Neural cell (in vitro differentiated cells): Measurements from ENCODE around the gene DACH1. TPM values are rescaled to one million over a fixed set of nuclear protein-coding genes. Genes with fewer than 3 reads are reported as not detected.

Source experiments
- H2AFZ ChIP-seq: fragments of 200-600, 300-800 bp; sonication (generic), shearing (Covaris generic); 2 replicates; pipeline ENCODE4 v1.6.0; 2014; ENCODE audit warnings: low read depth, mild to moderate bottlenecking, antibody characterized with exemption, low read length, moderate library complexity
- H3F3A ChIP-seq: fragments of 200-600 bp; shearing (Covaris generic); 2 replicates; pipeline ENCODE4 v1.6.1; 2016; ENCODE audit warnings: mild to moderate bottlenecking, moderate library complexity, mixed read lengths, antibody characterized with exemption, low read length; ENCODE audit not compliant: insufficient read depth, poor library complexity, severe bottlenecking
- H3K27ac ChIP-seq: fragments of 200-600, 300-800 bp; sonication (generic), shearing (Covaris generic); 2 replicates; pipeline ENCODE4 v1.5.1; 2014; ENCODE audit warnings: mild to moderate bottlenecking, low read length, moderate library complexity
- H3K27me3 ChIP-seq: fragments of 300-800, 200-600 bp; sonication (generic), shearing (Covaris generic); 2 replicates; pipeline ENCODE4 v1.6.0; 2014; ENCODE audit warnings: mild to moderate bottlenecking, low read depth, low read length, moderate library complexity; ENCODE audit not compliant: insufficient read depth
- H3K36me3 ChIP-seq: fragments of 300-800, 200-600 bp; sonication (generic), shearing (Covaris generic); 2 replicates; pipeline ENCODE4 v1.5.1; 2014; ENCODE audit warnings: mild to moderate bottlenecking, antibody characterized with exemption, low read length, moderate library complexity; ENCODE audit not compliant: insufficient read depth
- H3K4me2 ChIP-seq: fragments of 300-800, 200-600 bp; sonication (generic), shearing (Covaris generic); 2 replicates; pipeline ENCODE4 v1.6.0; 2014; ENCODE audit warnings: mild to moderate bottlenecking, low read length
- H3K4me3 ChIP-seq: fragments of 300-800, 200-600 bp; sonication (generic), shearing (Covaris generic); 2 replicates; pipeline ENCODE4 v1.5.1; 2014; ENCODE audit warnings: mild to moderate bottlenecking, low read length, moderate library complexity
- H3K79me2 ChIP-seq: fragments of 200-600 bp; shearing (Covaris generic); replicated peaks from 2 replicates; pipeline ENCODE4 v1.6.0; 2014; ENCODE audit warnings: mild to moderate bottlenecking, low read length, moderate library complexity; ENCODE audit not compliant: insufficient read depth
- H3K9ac ChIP-seq: fragments of 300-800, 200-600 bp; sonication (generic), shearing (Covaris generic); 2 replicates; pipeline ENCODE4 v1.6.1; 2016; ENCODE audit warnings: mild to moderate bottlenecking, low read length, mixed read lengths
- H3K9me2 ChIP-seq: fragments of 200-600 bp; shearing (Covaris generic); 2 replicates; pipeline ENCODE4 v1.6.1; 2016; ENCODE audit warnings: mild to moderate bottlenecking, low read length, mixed read lengths; ENCODE audit not compliant: insufficient read depth
- H3K9me3 ChIP-seq: fragments of 200-600, 300-800 bp; sonication (generic), shearing (Covaris generic); 2 replicates; pipeline ENCODE4 v1.6.1; 2016; ENCODE audit warnings: mild to moderate bottlenecking, mixed run types, low read length, moderate library complexity, mixed read lengths
- H4K20me1 ChIP-seq: fragments of 200-600 bp; shearing (Covaris generic); 2 replicates; pipeline ENCODE4 v1.6.1; 2016; ENCODE audit warnings: mild to moderate bottlenecking, mixed run types; ENCODE audit not compliant: insufficient read depth
- EP300 ChIP-seq: fragments of 450-650 bp; conservative IDR thresholded peaks from 2 replicates; pipeline ENCODE4 v1.6.1; 2014; ENCODE audit warnings: antibody characterized with exemption, mild to moderate bottlenecking, moderate library complexity; ENCODE audit not compliant: poor library complexity, severe bottlenecking
- EZH2 ChIP-seq: fragments of 200-600, 300-800 bp; shearing (Covaris generic), sonication (generic); IDR thresholded peaks from 2 replicates; pipeline ENCODE4 v1.6.1; 2014; ENCODE audit warnings: antibody characterized with exemption, low read length, borderline replicate concordance, mild to moderate bottlenecking; ENCODE audit not compliant: insufficient read depth, poor library complexity, severe bottlenecking
- MXI1 ChIP-seq: fragments of 450-650 bp; conservative IDR thresholded peaks from 2 replicates; pipeline ENCODE4 v1.6.1; 2014; ENCODE audit warnings: antibody characterized with exemption, mild to moderate bottlenecking; ENCODE audit not compliant: poor library complexity, severe bottlenecking
- POLR2AphosphoS5 ChIP-seq: IDR thresholded peaks from 2 replicates; pipeline ENCODE4 v1.6.1; 2012
- RAD21 ChIP-seq: fragments of 450-650 bp; conservative IDR thresholded peaks from 2 replicates; pipeline ENCODE4 v1.6.1; 2014; ENCODE audit warnings: antibody characterized with exemption, mild to moderate bottlenecking, moderate library complexity
- REST ChIP-seq: IDR thresholded peaks from 2 replicates; pipeline ENCODE4 v1.6.1; 2012; ENCODE audit warnings: borderline replicate concordance
- SMC3 ChIP-seq: fragments of 450-650 bp; conservative IDR thresholded peaks from 2 replicates; pipeline ENCODE4 v1.6.1; 2014; ENCODE audit warnings: antibody characterized with exemption, mild to moderate bottlenecking, moderate library complexity; ENCODE audit not compliant: poor library complexity
- TAF1 ChIP-seq: IDR thresholded peaks from 2 replicates; pipeline ENCODE4 v1.6.1; 2012; ENCODE audit warnings: low read depth
- polyA plus RNA-seq: library from polyadenylated mRNA; depleted of rRNA; stranded (reverse); fragments of >200 nt; gene quantifications from 2 replicates; pipeline ENCODE4 v1.2.3, GENCODE V29; 2014
- TF ChIP-seq, protein P1 (sequence below): fragments of 450-650 bp; IDR thresholded peaks from 2 replicates; pipeline ENCODE4 v1.5.1; 2014; ENCODE audit warnings: antibody characterized with exemption, mild to moderate bottlenecking, moderate library complexity; ENCODE audit not compliant: poor library complexity, severe bottlenecking

The DACH1 gene
- polyA plus RNA-seq, 1 donor from 2014 or later = 20.0 TPM

- Histone ChIP-seq H3K9me2 (no peaks in the 10 kb centered on the region), H3K4me3 (no peak overlapping the region), H3K9ac (no peak overlapping the region), H3K27ac (no peak overlapping the region), H3K4me2 (no peak overlapping the region), H3K36me3 (no peaks in the 10 kb centered on the region), H3K27me3 (no peaks in the 10 kb centered on the region), H3F3A (no peaks in the 10 kb centered on the region), H3K79me2 (no peaks in the 10 kb centered on the region), H2AFZ (no peak overlapping the region), H4K20me1 (no peaks in the 10 kb centered on the region), H3K9me3 (no peaks in the 10 kb centered on the region)
- TF ChIP-seq TAF1 (no peak), MXI1 (no peak), POLR2AphosphoS5 (no peak), RAD21 (no peak), EZH2 (no peak), REST (no peak), SMC3 (no peak)
These were observed 350.0 kb downstream of the DACH1 start for GRCh38 chr13:71517004-71517403.

DNA sequence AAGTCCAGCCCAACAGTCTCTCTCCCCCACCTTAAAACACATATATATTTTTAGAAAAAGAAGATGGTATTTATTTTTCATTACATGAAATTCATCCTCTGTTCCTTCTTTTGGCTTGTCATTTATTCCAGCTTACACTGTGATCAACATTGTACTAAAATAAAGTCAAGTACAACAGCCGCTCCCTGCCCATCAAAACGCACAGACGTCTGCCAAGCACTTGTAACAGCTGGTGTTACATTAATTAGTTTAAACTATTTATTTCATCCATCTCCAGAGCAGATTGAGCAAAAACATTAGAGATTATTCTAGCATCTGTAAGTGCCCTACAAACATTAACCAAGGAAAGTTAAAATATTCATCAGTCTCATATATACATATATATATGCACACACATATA is 350.5 kb downstream of the DACH1 start:
- Histone ChIP-seq H3K79me2 (no peaks in the 10 kb centered on the region), H3K27me3 (no peaks in the 10 kb centered on the region), H3K4me2 (no peak overlapping the region), H3F3A (no peaks in the 10 kb centered on the region), H3K9ac (no peak overlapping the region), H4K20me1 (no peaks in the 10 kb centered on the region), H3K36me3 (no peaks in the 10 kb centered on the region), H3K9me3 (no peaks in the 10 kb centered on the region), H3K9me2 (no peaks in the 10 kb centered on the region), H3K4me3 (no peak overlapping the region), H3K27ac (no peak overlapping the region), H2AFZ (no peak overlapping the region)
- TF ChIP-seq REST (no peak), EZH2 (no peak), MXI1 (no peak), SMC3 (no peak), RAD21 (no peak), POLR2AphosphoS5 (no peak), TAF1 (no peak), EP300 (no peak)
- TF ChIP-seq, protein P1, sequence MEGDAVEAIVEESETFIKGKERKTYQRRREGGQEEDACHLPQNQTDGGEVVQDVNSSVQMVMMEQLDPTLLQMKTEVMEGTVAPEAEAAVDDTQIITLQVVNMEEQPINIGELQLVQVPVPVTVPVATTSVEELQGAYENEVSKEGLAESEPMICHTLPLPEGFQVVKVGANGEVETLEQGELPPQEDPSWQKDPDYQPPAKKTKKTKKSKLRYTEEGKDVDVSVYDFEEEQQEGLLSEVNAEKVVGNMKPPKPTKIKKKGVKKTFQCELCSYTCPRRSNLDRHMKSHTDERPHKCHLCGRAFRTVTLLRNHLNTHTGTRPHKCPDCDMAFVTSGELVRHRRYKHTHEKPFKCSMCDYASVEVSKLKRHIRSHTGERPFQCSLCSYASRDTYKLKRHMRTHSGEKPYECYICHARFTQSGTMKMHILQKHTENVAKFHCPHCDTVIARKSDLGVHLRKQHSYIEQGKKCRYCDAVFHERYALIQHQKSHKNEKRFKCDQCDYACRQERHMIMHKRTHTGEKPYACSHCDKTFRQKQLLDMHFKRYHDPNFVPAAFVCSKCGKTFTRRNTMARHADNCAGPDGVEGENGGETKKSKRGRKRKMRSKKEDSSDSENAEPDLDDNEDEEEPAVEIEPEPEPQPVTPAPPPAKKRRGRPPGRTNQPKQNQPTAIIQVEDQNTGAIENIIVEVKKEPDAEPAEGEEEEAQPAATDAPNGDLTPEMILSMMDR = no peak
